Stimulated activated CD8-positive, alpha-beta memory T cell treated with anti-CD3 and anti-CD28 coated beads, Interleukin-12 subunit alpha, Interleukin-12 subunit beta, amount 100 ng/mL, for 4 hours (primary cell): ENCODE measurements around the gene CLEC1A.

Experiments used
- DNase-seq: peaks from one replicate; pipeline ENCODE4 v3.0.0-alpha.2; 2020; ENCODE audit warnings: low read depth

The CLEC1A gene

DNA sequence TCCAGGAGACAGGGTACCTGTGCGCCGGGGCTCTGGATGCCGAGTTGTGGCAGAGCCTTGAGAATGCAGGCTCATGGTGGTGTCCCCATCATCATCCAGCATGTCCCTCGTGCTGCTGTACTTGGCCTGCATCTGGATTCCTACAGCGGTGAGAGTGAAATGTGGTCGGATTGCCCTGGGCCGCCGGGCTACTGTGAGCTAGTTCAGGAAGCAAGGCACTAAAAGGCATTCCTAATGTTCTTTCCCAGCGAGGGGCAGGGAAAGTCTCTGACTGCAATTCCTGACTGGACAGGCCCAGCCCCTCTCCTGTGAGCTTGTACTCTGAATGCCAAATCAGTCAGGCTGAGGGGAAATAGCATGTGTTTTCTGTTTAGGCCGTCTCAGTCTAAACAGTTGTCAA, at the start of gene CLEC1A:
CLEC1A (minus strand) TSS at position 195 of the 400 bp plus-strand sequence; CDS start at position 132, 63 bp downstream.
- no peak for DNase-seq

GRCh38 chr12:10147714-10148403, 49.1 kb upstream of the CLEC1A start:
- no peak for DNase-seq

- DNase-seq: no peak
Observed at GRCh38 chr12:10142976-10143589, 44.3 kb upstream of the CLEC1A start.

DNA sequence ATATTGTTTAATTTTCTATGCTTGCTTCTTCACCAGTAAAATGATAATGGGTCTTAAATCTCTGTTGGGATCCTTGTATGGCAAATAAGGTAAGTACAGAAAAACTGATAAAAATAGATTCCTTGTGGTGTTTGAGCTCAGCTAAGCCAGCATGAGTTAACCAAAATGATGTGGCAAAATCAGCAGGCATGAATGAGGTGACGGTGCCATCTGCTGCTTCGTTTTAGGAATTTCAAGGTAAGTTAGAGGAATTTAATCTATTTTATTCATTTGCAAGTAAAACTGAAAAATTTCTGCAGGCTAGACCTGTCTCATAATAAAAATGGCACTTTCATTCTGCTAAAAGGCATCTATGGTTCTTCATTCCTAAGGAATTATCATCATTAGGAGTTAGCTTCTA, 41.2 kb upstream of the CLEC1A start:
- DNase-seq: no peak

GRCh38 chr12:10136637-10137205, 37.9 kb upstream of the CLEC1A start:
- no peak for DNase-seq

DNA sequence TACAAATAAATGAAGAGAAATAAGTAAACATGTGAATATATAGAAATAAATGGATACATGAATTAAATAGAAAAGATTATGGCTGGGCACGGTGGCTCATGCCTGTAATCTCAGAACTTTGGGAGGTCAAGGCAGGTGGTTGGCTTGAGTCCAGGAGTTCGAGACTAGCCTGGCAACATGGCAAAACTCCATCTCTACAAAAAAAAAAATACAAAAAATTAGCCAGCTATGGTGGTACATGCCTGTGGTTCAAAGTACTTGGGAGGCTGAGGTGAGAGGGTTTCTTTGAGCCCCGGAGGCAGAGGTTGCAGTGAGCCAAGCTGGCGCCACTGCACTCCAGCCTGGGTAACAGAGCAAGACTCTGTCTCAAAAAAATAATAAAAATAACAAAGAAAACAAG, 36.3 kb upstream of the CLEC1A start:
- no peak for DNase-seq

DNA sequence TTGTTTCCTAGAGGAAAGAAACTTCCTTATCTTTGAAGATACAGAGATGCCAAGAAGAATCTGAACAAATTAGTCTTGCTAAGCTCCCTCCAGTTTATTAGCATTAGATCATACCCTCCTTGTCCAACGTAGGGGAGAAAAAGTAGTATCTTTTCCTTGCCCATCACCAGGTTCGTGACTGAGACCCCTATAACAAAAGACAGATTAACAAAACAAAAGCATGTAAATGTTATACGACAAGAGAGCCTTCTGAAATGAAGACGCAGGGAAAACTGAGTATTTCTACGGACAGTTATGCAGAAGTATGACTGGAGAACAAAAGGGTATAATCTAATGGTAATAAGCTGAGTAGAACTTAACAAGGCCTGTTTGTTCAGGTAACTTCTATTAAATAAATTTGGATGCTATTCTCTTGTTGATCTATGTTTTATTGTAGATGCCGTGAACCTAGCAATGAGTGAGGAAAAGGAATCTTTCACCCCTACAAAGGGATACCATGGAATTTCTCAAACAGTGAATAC, 34.1 kb upstream of the CLEC1A start:
- DNase-seq: no peak

DNA sequence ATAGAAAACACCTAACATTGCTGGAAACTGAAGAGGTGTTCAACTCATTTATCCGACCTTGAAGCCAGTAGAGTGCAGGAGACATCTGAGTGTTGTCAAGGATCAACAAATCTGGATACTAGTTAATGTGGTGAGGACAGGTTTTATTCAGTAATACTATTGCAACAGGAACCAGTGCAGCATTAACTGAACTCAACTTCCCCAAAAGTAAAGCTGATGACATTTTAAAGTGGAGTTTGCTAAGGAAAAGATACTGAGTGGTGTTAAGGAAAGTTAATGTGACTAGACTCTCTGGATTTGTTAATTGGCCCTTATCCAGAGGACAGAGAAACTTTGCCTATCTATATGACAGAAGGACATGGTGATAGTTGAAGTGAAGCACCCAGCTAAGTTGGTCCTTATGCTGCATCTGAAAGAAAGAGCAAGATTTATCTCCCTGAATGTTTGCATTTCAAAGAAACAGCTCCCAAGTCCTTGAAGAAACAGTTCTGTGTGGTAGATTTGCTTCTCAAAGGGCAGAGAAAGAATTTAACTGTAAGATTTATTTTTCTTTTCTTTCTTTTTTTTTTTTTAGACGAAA, 32.4 kb upstream of the CLEC1A start:
- DNase-seq: no peak

GRCh38 chr12:10130042-10130441, 31.3 kb upstream of the CLEC1A start, which contains the start of gene CLEC7A:
CLEC7A (minus strand) TSS chr12:10130199; CDS start chr12:10130082, 117 bp downstream.
- no peak for DNase-seq

GRCh38 chr12:10128687-10129086, 29.9 kb upstream of the CLEC1A start:
- no peak for DNase-seq

GRCh38 chr12:10126413-10126812, 27.6 kb upstream of the CLEC1A start:
- no peak for DNase-seq

GRCh38 chr12:10122689-10123088, 23.9 kb upstream of the CLEC1A start:
- DNase-seq: no peak

- DNase-seq: no peak
Observed at GRCh38 chr12:10121278-10121677, 22.5 kb upstream of the CLEC1A start.

GRCh38 chr12:10119066-10119465, 20.3 kb upstream of the CLEC1A start:
- no peak for DNase-seq

GRCh38 chr12:10115890-10116289, 17.1 kb upstream of the CLEC1A start:
- DNase-seq: no peak

DNA sequence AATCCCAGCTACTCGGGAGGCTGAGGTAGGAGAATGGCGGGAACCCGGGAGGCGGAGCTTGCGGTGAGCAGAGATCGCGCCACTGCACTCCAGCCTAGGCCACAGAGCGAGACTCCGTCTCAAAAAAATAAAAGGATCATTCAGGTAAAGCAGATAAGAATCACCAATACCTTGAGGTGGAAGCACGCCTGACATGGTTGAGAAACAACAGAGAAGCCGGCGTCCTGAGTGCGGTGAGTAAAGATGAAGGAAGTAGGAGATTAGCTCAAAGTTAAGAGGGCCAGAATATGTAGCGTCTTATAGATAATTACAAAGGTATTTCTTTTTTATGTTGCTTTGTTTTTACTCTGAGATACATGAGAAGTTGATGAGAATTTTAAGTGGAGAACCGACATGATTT, 16.5 kb upstream of the CLEC1A start:
- DNase-seq: no peak

GRCh38 chr12:10113920-10114319, 15.1 kb upstream of the CLEC1A start:
- DNase-seq: no peak

DNA sequence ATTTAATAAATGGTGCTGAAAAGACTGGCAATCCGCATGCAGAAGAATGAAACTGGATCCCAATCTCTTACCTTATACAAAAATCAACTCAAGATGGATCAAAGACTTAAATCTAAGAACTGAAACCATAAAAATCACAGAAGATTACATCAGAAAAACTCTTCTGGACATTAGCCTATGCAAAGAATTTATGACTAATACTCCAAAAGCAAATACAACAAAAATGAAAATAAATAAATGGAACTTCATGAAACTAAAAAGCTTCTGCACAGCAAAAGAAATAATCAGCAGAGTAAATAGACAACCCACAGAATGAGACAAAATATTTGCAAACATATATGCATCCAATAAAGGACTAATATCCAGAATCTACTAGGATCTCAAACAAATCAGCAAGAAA, 14.3 kb upstream of the CLEC1A start:
- DNase-seq: no peak

DNA sequence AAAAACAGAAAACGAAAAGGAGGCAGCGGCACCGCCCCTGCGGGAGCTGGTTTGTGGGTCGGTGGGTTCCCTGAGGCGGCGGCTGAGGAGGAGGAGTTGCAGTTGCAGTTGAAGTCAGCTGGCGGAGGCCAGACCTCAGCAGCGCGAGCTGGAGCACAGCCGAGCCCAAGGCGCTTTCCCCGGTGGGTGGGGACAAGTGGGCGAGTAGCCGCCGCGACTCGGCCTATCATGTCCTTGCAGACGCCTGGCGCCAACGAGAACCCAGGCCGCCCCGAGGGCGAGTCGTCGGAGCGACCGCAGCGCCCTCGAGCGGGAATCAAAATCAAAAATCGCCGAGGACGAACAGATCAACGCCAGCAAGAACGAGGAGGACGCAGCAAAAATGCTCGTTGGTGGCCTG, 12.7 kb upstream of the CLEC1A start:
- no peak for DNase-seq

DNA sequence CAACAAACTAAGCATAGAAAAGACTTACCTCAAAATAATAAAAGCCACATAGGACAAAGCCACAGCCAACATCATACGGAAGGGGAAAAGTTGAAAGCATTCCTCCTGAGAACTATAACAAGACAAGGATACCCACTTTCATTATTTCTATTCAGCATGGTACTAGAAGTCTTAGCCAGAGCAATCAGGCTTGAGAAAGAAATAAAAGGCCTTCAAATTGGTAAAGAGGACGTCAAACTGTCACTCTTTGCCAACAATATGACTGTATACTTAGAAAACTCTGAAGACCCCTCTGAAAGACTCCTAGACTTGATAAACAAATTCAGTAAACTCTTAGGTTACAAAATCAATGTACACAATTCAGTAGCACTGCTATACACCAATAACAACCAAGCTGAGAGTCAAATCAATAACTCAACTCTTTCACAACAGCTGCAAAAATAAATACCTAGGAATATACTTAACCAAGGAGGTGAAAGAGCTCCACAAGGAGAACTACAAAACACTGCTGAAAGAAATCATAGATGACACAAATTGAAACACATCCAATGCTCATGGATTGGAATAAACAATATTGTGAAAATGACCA, 11.6 kb upstream of the CLEC1A start:
- no peak for DNase-seq

DNA sequence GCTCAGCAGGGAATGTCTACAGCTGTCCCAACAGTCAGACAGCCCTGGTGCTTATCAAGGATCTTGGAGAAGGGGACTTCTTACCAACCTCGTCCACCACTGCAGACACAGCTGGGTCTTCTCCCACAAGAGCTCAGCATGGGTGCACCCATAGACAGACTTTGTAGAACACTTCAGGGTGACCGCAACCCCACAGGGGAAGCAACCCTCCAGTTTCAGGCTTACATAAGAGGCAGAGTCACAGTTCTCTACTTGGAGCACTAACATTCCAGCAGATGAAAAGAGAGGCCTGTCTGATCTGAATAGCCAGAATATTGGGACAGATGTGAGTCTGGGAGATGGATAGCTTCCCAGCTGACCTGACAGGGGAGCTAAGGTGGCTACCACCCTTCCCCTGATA, 3.5 kb upstream of the CLEC1A start:
- DNase-seq: no peak

- DNase-seq: no peak
Observed at GRCh38 chr12:10101648-10102220, 2.9 kb upstream of the CLEC1A start.
